ENCODE measurements around the gene SIDT1.

SIDT1 gene

DNA sequence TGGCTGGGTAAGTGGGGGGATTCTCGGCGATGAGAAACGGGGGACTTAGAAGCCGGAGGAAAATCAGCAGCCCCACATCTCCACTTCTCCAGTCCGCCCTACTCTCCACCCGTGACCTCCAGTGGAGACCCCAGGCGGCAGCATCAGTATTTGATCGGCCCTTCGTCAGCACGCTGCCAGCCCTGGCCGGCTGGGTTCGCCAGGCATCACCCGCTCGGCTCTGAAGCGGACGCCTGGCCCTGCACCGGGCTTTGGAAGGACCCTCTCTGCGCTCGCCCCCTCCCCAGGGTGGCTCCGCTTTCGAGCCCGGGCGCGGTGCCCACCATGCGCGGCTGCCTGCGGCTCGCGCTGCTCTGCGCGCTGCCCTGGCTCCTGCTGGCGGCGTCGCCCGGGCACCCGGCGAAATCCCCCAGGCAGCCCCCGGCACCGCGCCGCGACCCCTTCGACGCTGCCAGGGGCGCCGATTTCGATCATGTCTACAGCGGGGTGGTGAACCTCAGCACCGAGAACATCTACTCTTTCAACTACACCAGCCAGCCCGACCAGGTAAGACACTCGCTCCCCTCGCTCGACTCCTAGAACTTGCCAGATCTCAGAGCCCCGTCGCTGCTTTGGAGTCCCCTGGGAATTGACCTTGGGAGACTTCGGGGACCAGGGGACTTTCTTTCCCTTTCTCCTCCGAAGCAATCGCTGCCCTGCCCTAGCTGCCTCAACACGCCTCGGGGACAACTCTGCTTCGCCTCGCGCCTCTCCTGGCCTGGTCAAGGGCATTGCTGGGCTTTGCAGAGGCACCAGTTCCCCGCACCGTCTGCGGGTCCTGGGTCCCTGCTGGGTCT lies 561 bp downstream of the SIDT1 start:
- ATAC-seq (ENCODE audit: low read depth) (peak; percentile 70), DNase-seq (ENCODE audit: low spot score in 2 of 2) (peak; percentile 47 to 64)
- Mint-ChIP-seq H3K27me3 (no peaks in the 10 kb centered on the region), H3K4me1 (peaks cover 32% of the 10 kb centered on the region), H3K27ac (peak overlapping the region; percentile 97), H3K36me3 (peaks cover 18% of the 10 kb centered on the region), H3K9me3 (no peaks in the 10 kb centered on the region), H3K4me3 (peak overlapping the region; percentile 99)

DNA sequence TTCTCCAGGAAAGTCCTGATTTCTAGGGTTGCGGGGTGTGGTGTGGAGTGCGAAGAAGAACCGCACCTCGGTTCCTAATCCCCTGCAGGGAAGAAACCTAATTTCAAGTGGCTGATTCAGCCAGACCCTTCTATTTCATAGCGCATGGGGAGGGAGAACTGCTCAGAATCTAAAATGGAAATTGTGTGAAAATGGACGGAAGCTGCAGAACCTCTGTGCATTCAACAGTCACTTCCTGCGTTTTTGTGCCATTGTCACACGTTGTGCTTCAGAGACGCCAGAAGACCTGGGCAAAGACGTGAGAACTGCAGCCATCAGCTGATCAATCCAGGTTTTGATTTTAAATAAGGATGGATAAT lies 1.2 kb downstream of the SIDT1 start:
- Mint-ChIP-seq H3K27me3 (no peaks in the 10 kb centered on the region), H3K4me3 (peak overlapping the region; percentile 99), H3K9me3 (no peaks in the 10 kb centered on the region), H3K27ac (peak overlapping the region; percentile 97), H3K36me3 (peaks cover 22% of the 10 kb centered on the region), H3K4me1 (peaks cover 33% of the 10 kb centered on the region)
- peak; percentile 36 for ATAC-seq (ENCODE audit: low read depth)
- DNase-seq (ENCODE audit: low spot score in 2 of 2) = peak in 1 of 2 donors; percentile 25

DNA sequence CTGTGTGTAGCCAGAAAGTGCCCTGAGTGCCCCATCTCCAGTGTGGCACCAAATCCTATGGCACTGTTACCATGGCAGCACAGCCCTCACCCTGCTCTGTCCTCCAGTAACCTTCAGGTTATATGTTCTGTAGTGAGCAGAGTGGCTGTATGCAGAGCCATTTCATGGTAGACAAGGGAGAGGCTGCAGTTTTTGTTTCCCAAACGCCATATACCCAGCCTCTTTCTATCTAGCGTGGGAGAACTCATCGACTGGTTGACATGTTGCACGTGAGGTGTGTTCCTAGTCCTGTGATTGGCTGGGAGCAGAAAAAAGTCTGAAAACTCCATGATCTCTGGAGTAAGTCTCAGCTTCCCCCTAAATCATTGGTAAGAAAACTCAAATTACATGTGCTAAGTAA lies 2.0 kb downstream of the SIDT1 start:
- ATAC-seq (ENCODE audit: low read depth) = no peak
- H3K9me3 Mint-ChIP-seq = no peaks in the 10 kb centered on the region
- DNase-seq (ENCODE audit: low spot score in 2 of 2) = no peak
- H3K27ac Mint-ChIP-seq = peak overlapping the region; percentile 97
- peaks cover 24% of the 10 kb centered on the region for H3K36me3 Mint-ChIP-seq
- peak overlapping the region; percentile 99 for H3K4me3 Mint-ChIP-seq
- H3K4me1 Mint-ChIP-seq = peaks cover 33% of the 10 kb centered on the region
- no peaks in the 10 kb centered on the region for H3K27me3 Mint-ChIP-seq

DNA sequence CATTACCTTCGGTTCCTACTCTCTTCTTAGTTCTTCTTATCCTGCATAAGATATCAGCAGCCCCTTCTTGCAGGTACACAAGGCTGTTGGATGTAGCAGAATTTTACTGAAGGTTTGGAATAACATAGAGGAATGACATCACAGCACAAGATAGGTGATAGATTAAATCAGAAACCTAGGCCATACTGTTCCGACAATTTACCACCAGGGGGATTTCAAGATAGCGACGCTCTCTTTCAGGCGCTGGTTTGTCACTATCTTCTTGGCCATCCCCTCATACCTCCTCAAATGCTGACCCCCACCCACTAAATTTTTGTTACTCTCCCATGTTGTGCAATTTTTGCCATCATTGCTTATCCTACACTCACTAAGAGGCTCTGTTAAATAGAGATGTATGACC lies 3.5 kb downstream of the SIDT1 start:
- H3K4me3 Mint-ChIP-seq = peak overlapping the region; percentile 18
- no peaks in the 10 kb centered on the region for H3K27me3 Mint-ChIP-seq
- H3K9me3 Mint-ChIP-seq = no peaks in the 10 kb centered on the region
- H3K27ac Mint-ChIP-seq = peak overlapping the region; percentile 68
- no peak for ATAC-seq (ENCODE audit: low read depth)
- DNase-seq (ENCODE audit: low spot score in 2 of 2) = no peak
- H3K36me3 Mint-ChIP-seq = peaks cover 30% of the 10 kb centered on the region
- peaks cover 33% of the 10 kb centered on the region for H3K4me1 Mint-ChIP-seq

DNA sequence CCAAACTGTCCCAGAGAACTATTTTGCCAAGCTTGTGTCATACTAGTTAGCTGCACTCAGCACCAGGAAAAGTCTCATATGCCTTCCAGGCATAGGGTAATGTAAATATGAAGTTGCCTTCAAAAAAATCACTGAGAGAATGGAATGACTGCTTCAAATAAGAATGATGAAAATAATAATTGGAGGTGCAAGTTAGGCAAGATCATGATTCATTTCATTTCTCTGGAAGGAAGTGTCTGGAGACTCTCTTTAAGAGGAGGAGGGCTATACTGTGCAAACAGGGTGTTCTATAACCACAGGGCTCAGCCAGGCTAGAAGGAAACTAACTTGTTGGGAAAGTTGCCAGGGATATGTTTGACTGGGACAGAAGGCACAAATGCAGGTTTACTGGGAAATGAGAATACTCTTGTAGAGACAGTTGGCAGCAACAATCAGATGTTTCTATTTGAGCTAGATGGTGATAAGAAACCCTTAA lies 4.3 kb downstream of the SIDT1 start:
- H3K27ac Mint-ChIP-seq = peak overlapping the region; percentile 68
- ATAC-seq (ENCODE audit: low read depth) = no peak
- no peaks in the 10 kb centered on the region for H3K9me3 Mint-ChIP-seq
- H3K4me3 Mint-ChIP-seq = no peak overlapping the region
- H3K4me1 Mint-ChIP-seq = peaks cover 33% of the 10 kb centered on the region
- H3K27me3 Mint-ChIP-seq = no peaks in the 10 kb centered on the region
- DNase-seq (ENCODE audit: low spot score in 2 of 2) = no peak
- H3K36me3 Mint-ChIP-seq = peaks cover 36% of the 10 kb centered on the region

DNA sequence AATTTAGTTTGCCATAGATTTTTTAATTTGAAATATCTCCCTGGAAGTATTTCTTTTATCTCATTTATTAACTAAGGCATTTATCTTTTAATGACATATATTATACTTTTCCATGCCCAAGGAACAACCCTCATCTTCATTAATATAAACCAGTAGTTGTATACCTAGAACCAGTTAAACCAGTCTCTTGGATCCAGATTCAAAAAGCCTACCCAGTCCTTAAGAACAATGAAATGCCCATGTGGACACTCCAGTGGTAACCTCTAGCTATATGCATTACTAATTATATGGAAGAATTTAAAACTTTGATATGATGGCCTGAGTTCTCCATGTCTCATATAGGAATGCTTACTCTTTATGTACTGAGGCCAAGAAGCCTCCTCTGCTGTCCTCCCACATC lies 4.8 kb downstream of the SIDT1 start:
- Mint-ChIP-seq H3K36me3 (peaks cover 38% of the 10 kb centered on the region), H3K4me1 (peaks cover 33% of the 10 kb centered on the region), H3K9me3 (no peaks in the 10 kb centered on the region), H3K27ac (no peak overlapping the region), H3K4me3 (no peak overlapping the region), H3K27me3 (no peaks in the 10 kb centered on the region)
- no peak for ATAC-seq (ENCODE audit: low read depth)
- no peak for DNase-seq (ENCODE audit: low spot score in 2 of 2)

DNA sequence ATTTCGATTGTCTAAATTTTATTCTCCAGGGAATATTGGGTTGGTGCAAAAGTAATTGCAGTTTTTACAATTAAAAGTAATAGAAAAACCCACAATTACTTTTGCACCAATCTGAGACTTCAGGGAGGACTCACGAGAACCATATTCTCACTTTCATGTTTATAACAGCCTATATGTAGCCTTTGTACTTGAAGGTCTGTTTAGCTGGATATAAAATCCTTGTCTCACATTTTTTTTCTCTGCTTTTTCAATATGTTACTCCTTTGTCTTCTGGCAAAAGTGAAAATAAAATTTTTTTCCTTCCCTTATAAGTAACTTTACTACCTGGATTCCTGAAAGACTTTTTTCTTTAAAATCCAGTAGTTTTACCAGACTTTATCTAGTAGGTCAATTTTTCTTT lies 9.2 kb downstream of the SIDT1 start:
- DNase-seq (ENCODE audit: low spot score in 2 of 2) (no peak), ATAC-seq (ENCODE audit: low read depth) (no peak)
- Mint-ChIP-seq H3K27me3 (no peaks in the 10 kb centered on the region), H3K4me3 (no peak overlapping the region), H3K4me1 (peaks cover 22% of the 10 kb centered on the region), H3K9me3 (no peaks in the 10 kb centered on the region), H3K36me3 (peaks cover 42% of the 10 kb centered on the region), H3K27ac (no peak overlapping the region)

DNA sequence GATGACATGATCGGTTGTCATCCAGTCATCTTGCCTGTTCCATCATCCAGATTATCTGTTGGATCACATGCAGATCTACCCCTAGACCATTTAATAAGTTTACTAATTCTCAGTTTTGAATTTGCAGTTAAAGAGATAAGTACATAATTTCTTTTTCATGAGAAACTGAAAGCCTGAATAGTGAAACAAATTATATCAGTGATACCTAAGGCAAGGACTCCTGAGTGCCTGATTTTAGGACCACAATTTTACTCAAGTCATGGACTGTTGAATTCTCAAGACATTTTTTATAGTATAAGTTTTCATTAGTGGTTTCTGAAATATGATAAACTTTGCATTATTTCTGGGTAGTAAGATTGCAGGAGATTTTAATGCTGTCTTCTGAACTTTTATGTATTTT lies 13.2 kb downstream of the SIDT1 start:
- no peaks in the 10 kb centered on the region for H3K9me3 Mint-ChIP-seq
- no peaks in the 10 kb centered on the region for H3K27me3 Mint-ChIP-seq
- ATAC-seq (ENCODE audit: low read depth) (no peak), DNase-seq (ENCODE audit: low spot score in 2 of 2) (no peak)
- H3K4me3 Mint-ChIP-seq = peak overlapping the region; percentile 27
- H3K4me1 Mint-ChIP-seq = peaks cover 20% of the 10 kb centered on the region
- H3K36me3 Mint-ChIP-seq = peaks cover 32% of the 10 kb centered on the region
- peak overlapping the region; percentile 84 for H3K27ac Mint-ChIP-seq

DNA sequence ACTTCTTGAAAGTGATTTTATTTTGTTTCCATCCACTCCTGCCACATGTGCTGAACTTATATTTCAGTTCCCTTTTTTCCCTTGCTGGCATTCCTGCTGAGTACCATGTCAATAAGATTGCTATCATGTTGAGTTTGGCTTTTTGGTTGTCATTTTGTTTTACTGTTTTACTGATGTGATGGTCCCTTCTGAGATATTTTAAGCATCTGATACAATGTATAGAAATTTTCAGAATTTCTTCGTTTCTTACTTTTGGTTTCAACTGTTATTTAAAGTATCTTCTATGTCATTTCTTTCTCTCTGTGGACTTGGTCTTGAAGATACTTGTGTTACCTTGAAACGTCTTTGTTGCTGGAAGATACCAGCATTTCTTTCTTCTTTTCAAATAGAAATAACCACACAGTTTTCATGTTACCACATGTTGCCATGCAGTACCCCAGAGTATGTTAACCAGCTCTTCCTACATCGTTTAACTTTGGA lies 14.1 kb downstream of the SIDT1 start:
- Mint-ChIP-seq H3K4me3 (no peak overlapping the region), H3K27ac (peak overlapping the region; percentile 84), H3K36me3 (peaks cover 26% of the 10 kb centered on the region), H3K4me1 (peaks cover 23% of the 10 kb centered on the region), H3K27me3 (no peaks in the 10 kb centered on the region), H3K9me3 (no peaks in the 10 kb centered on the region)
- ATAC-seq (ENCODE audit: low read depth) (peak; percentile 24), DNase-seq (ENCODE audit: low spot score in 2 of 2) (no peak)

DNA sequence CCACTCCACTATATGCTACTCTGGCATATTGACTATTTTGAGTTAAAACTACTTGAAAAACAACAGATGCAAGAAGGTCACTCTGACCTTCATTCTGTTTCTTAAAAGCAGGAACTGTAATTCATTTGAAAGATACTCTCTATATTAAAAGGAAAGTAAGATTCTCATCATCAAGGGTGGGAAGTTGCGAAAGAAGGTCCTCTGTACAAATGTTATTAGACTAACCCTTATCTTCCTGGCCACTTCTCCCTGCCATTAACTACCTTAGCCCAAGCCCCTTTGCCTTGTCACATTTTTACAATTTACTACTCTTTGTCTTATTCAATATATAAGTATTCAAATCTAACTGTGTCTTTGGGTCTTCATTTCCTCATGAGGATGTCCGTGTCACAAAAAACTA lies 16.1 kb downstream of the SIDT1 start:
- Mint-ChIP-seq H3K4me3 (no peak overlapping the region), H3K36me3 (peaks cover 16% of the 10 kb centered on the region), H3K27ac (peak overlapping the region; percentile 4), H3K9me3 (no peaks in the 10 kb centered on the region), H3K27me3 (no peaks in the 10 kb centered on the region), H3K4me1 (peaks cover 30% of the 10 kb centered on the region)
- DNase-seq (ENCODE audit: low spot score in 2 of 2) (no peak), ATAC-seq (ENCODE audit: low read depth) (no peak)

DNA sequence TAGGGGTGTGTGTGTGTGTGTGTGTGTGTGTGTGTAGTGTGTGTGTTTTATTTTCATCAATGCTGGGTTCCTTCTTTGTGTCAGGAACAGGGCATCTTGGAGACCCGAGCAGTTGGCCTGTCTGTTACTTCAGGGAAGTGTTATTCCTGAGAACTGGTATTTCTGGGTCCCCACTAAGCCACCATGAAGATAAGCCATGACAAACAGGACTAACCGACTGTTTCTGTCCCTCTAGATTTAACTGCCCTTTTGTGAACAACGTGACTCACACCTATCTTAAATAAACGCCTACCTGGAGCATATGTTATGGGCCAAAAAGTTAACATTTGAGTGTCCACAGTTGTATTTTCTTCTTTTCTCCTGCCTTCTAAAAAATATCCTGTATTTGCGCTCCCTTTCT lies 19.5 kb downstream of the SIDT1 start:
- DNase-seq (ENCODE audit: low spot score in 2 of 2) (no peak), ATAC-seq (ENCODE audit: low read depth) (no peak)
- Mint-ChIP-seq H3K9me3 (no peaks in the 10 kb centered on the region), H3K36me3 (peaks cover 9% of the 10 kb centered on the region), H3K27ac (peak overlapping the region; percentile 5), H3K27me3 (no peaks in the 10 kb centered on the region), H3K4me3 (no peak overlapping the region), H3K4me1 (peaks cover 19% of the 10 kb centered on the region)

DNA sequence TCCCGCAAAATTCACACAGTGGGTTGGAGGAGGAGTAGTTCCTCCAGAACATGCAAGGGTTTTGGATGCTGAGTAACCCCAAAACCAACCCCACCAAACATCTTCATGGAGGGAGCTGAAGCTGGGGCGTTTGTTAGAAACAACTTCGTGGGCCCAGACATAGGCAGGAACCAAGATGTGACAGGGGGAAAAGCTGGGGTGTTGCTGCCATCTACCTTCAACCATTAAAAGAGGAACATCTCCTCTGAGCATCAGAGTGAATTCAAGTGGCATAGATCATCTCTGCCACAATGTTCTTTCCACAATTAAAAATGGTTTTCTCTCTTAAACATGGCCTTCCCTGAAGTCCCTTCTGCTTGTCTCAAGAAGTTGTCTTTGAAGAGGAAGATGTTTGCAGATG lies 20.5 kb downstream of the SIDT1 start:
- DNase-seq (ENCODE audit: low spot score in 2 of 2) = peak in 1 of 2 donors; percentile 35
- H3K27ac Mint-ChIP-seq = peak overlapping the region; percentile 5
- H3K27me3 Mint-ChIP-seq = no peaks in the 10 kb centered on the region
- peaks cover 23% of the 10 kb centered on the region for H3K4me1 Mint-ChIP-seq
- no peaks in the 10 kb centered on the region for H3K9me3 Mint-ChIP-seq
- ATAC-seq (ENCODE audit: low read depth) = peak; percentile 97
- no peak overlapping the region for H3K4me3 Mint-ChIP-seq
- H3K36me3 Mint-ChIP-seq = peaks cover 11% of the 10 kb centered on the region

DNA sequence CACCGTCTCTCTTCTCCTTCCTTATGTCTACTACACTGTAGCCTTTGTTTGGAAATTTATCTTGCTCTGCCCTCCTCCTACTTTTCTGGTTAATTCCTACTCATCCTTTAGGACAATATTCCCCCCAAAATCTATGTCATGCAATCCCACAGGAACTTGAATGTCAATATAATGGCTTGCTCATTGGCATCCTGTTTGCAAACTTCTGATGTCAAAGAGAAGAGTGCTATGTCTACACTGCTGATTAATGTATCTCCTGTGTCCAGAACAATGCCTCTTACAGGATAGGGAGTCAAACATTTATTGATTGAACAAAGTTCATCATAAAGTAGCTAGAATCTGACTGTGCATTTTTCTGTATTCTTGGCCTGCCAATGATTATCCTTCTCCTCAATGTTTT lies 22.8 kb downstream of the SIDT1 start:
- Mint-ChIP-seq H3K4me1 (peaks cover 28% of the 10 kb centered on the region), H3K4me3 (no peak overlapping the region), H3K27ac (no peak overlapping the region), H3K36me3 (peaks cover 12% of the 10 kb centered on the region), H3K9me3 (no peaks in the 10 kb centered on the region), H3K27me3 (no peaks in the 10 kb centered on the region)
- ATAC-seq (ENCODE audit: low read depth) (no peak), DNase-seq (ENCODE audit: low spot score in 2 of 2) (no peak)

DNA sequence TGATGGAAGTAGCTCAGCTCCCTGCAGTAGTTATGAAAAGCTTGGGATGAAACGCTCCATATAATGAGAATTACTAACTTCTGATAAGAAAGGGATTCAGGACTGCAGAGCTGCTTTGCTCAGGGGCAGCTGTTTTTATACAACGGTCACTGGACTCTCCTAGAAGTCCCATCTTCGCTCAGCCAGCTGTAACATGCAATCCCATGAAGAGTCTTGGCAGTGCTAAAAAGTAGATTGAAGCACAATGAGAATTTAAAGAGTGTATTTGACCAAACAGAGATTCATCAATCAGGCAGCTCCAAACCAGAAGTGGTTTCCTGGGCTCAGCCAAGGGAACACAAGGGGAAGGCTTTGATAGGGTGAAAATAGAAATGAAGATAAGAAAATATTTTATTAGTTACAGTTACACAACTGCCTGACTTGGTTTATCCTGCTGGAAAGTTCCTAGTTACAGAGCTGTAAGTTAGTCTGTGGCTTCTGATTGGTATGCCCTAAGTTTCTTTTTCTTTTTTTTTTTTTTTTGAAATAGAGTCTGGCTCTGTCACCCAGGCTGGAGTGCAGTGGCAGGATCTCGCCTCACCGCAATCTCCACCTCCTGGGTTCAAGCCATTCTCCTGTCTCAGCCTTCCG lies 24.1 kb downstream of the SIDT1 start:
- Mint-ChIP-seq H3K4me1 (peaks cover 31% of the 10 kb centered on the region), H3K27me3 (no peaks in the 10 kb centered on the region), H3K4me3 (no peak overlapping the region), H3K27ac (no peak overlapping the region), H3K9me3 (no peaks in the 10 kb centered on the region), H3K36me3 (peaks cover 12% of the 10 kb centered on the region)
- DNase-seq (ENCODE audit: low spot score in 2 of 2) (no peak), ATAC-seq (ENCODE audit: low read depth) (no peak)
